HG03342 (cell line): ENCODE measurements around the gene CEP63.
"Not testable (repeated sequence)": the region's sequence is repeated elsewhere in the genome, so short reads cannot be mapped to it uniquely, and the experiment has no call there.

Experiments
- ATAC-seq: cut with Tn5 transposase; IDR thresholded peaks from one replicate; pipeline ENCODE4 v1.9.1; 2021; ENCODE audit warnings: mild to moderate bottlenecking, moderate library complexity; ENCODE audit not compliant: unreplicated experiment

Gene CEP63

GRCh38 chr3:134505485-134505884 is 19.6 kb downstream of the CEP63 start:
- no peak for ATAC-seq

- no peak for ATAC-seq
Observed at GRCh38 chr3:134511500-134511899, 25.6 kb downstream of the CEP63 start.

GRCh38 chr3:134516905-134517304 is 31.0 kb downstream of the CEP63 start:
- ATAC-seq, result no peak

GRCh38 chr3:134517791-134518190 is 31.9 kb downstream of the CEP63 start:
- no peak for ATAC-seq

GRCh38 chr3:134522541-134522940 is 36.7 kb downstream of the CEP63 start:
- no peak for ATAC-seq

- no peak for ATAC-seq
Observed at GRCh38 chr3:134525293-134525692, 39.4 kb downstream of the CEP63 start.

GRCh38 chr3:134526319-134526718 is 40.5 kb downstream of the CEP63 start:
- ATAC-seq, result no peak

- no peak for ATAC-seq
Observed at GRCh38 chr3:134527037-134527436, 41.2 kb downstream of the CEP63 start.

GRCh38 chr3:134527538-134528186 is 41.8 kb downstream of the CEP63 start:
- ATAC-seq, result no peak

- no peak for ATAC-seq
Observed at GRCh38 chr3:134533493-134533892, 47.6 kb downstream of the CEP63 start.

- ATAC-seq, result no peak
Observed at GRCh38 chr3:134535186-134535970, 49.5 kb downstream of the CEP63 start.

- no peak for ATAC-seq
Observed at GRCh38 chr3:134536781-134537180, 50.9 kb downstream of the CEP63 start.

GRCh38 chr3:134542287-134542958 is 56.6 kb downstream of the CEP63 start:
- no peak for ATAC-seq

GRCh38 chr3:134543113-134543512 is 57.3 kb downstream of the CEP63 start:
- ATAC-seq, result no peak

- ATAC-seq, result no peak
Observed at GRCh38 chr3:134544316-134544715, 58.5 kb downstream of the CEP63 start.

- ATAC-seq, result not testable (repeated sequence)
Observed at GRCh38 chr3:134544783-134545182, 58.9 kb downstream of the CEP63 start.

- no peak for ATAC-seq
Observed at GRCh38 chr3:134545818-134546217, 60.0 kb downstream of the CEP63 start.

- ATAC-seq, result no peak
Observed at GRCh38 chr3:134552784-134553183, 66.9 kb downstream of the CEP63 start.

GRCh38 chr3:134559591-134559990 is 73.7 kb downstream of the CEP63 start:
- ATAC-seq, result no peak

- no peak for ATAC-seq
Observed at GRCh38 chr3:134562055-134562454, 76.2 kb downstream of the CEP63 start.

GRCh38 chr3:134563601-134564000 is 77.7 kb downstream of the CEP63 start:
- no peak for ATAC-seq

- ATAC-seq, result no peak
Observed at GRCh38 chr3:134564991-134565390, 79.1 kb downstream of the CEP63 start.
